Measurements from ENCODE around the gene POLR3GL.
"Not testable (repeated sequence)": the region's sequence is repeated elsewhere in the genome, so short reads cannot be mapped to it uniquely, and the experiment has no call there.

Gene POLR3GL

GRCh38 chr1:145964328-145965118 is at the start of gene POLR3GL, which contains the start of gene ANKRD34A:
POLR3GL (plus strand) TSS chr1:145964690; CDS start chr1:145974866, 10,176 bp downstream.
ANKRD34A (minus strand) TSS chr1:145964575; CDS start chr1:145961759, 2,816 bp downstream.
- peak; percentile 96 for DNase-seq

- no peak for DNase-seq
These were observed 47.7 kb upstream of the POLR3GL start for GRCh38 chr1:145916745-145917144.

GRCh38 chr1:145917595-145917994 is 46.9 kb upstream of the POLR3GL start:
- DNase-seq = no peak

GRCh38 chr1:145918144-145918991 is 46.1 kb upstream of the POLR3GL start, which contains the start of gene PEX11B:
PEX11B (minus strand) TSS chr1:145918717; CDS start chr1:145918688, 29 bp downstream.
- DNase-seq = peak; percentile 94

GRCh38 chr1:145918992-145919939 is 45.2 kb upstream of the POLR3GL start:
- DNase-seq = no peak

GRCh38 chr1:145920297-145920696 is 44.2 kb upstream of the POLR3GL start:
- DNase-seq = not testable (repeated sequence)

GRCh38 chr1:145922266-145922665 is 42.2 kb upstream of the POLR3GL start:
- no peak for DNase-seq

- peak; percentile 23 for DNase-seq
These were observed 37.8 kb upstream of the POLR3GL start for GRCh38 chr1:145926686-145927062.

- DNase-seq = peak; percentile 97
These were observed 37.2 kb upstream of the POLR3GL start, which contains the start of gene RBM8A for GRCh38 chr1:145927063-145927886. RBM8A (minus strand) TSS chr1:145927484; CDS start chr1:145927426, 58 bp downstream.

GRCh38 chr1:145927916-145928643 is 36.4 kb upstream of the POLR3GL start:
- DNase-seq = no peak

GRCh38 chr1:145932522-145933009 is 31.9 kb upstream of the POLR3GL start:
- not testable (repeated sequence) for DNase-seq

- no peak for DNase-seq
These were observed 28.8 kb upstream of the POLR3GL start for GRCh38 chr1:145935708-145936107.

- no peak for DNase-seq
These were observed 28.2 kb upstream of the POLR3GL start for GRCh38 chr1:145936247-145936646.

GRCh38 chr1:145937436-145937835 is 27.1 kb upstream of the POLR3GL start:
- DNase-seq = no peak

GRCh38 chr1:145942405-145942804 is 22.1 kb upstream of the POLR3GL start:
- DNase-seq = no peak

- no peak for DNase-seq
These were observed 21.6 kb upstream of the POLR3GL start for GRCh38 chr1:145942871-145943270.

- DNase-seq = no peak
These were observed 20.0 kb upstream of the POLR3GL start for GRCh38 chr1:145944532-145944931.

- DNase-seq = no peak
These were observed 18.0 kb upstream of the POLR3GL start for GRCh38 chr1:145946477-145946986.

GRCh38 chr1:145947551-145947950 is 16.9 kb upstream of the POLR3GL start:
- DNase-seq = no peak

- DNase-seq = no peak
These were observed 15.3 kb upstream of the POLR3GL start for GRCh38 chr1:145949219-145949618.

All from retina (tissue), 1 donor.